Osteoblast (primary cell): ENCODE measurements around the gene CLDN14. TPM values are rescaled to one million over a fixed set of nuclear protein-coding genes. Genes with fewer than 3 reads are reported as not detected.

Experiments used
- DNase-seq: peaks from one replicate; pipeline ENCODE4 v3.0.0; 2011; ENCODE audit warnings: low spot score, mixed read lengths; ENCODE audit not compliant: insufficient read length; ENCODE audit errors: missing footprints
- H2AFZ ChIP-seq: 2 replicates; pipeline ENCODE4 v1.6.0; 2011; ENCODE audit warnings: mild to moderate bottlenecking, low read length
- H3K27ac ChIP-seq: 2 replicates; pipeline ENCODE4 v1.5.1; 2011; ENCODE audit warnings: mild to moderate bottlenecking, low read depth, low read length, moderate library complexity
- H3K27me3 ChIP-seq: 2 replicates; pipeline ENCODE4 v1.6.0; 2012; ENCODE audit warnings: mild to moderate bottlenecking, control low read depth, inconsistent platforms, low read length, moderate library complexity; ENCODE audit not compliant: insufficient read depth
- H3K36me3 ChIP-seq: 2 replicates; pipeline ENCODE4 v1.5.1; 2011; ENCODE audit warnings: mild to moderate bottlenecking, low read length, control low read depth, moderate library complexity; ENCODE audit not compliant: insufficient read depth
- H3K4me1 ChIP-seq: 2 replicates; pipeline ENCODE4 v1.5.1; 2011; ENCODE audit warnings: mild to moderate bottlenecking, low read length, control low read depth, moderate library complexity; ENCODE audit not compliant: insufficient read depth
- H3K4me2 ChIP-seq: 2 replicates; pipeline ENCODE4 v1.6.0; 2011; ENCODE audit warnings: mild to moderate bottlenecking, low read length; ENCODE audit not compliant: insufficient read depth
- H3K4me3 ChIP-seq: fragments of 200-600 bp; sonication (generic); 3 replicates; pipeline ENCODE4 v1.5.1; 2012; ENCODE audit warnings: mild to moderate bottlenecking, low read length, inconsistent platforms; ENCODE audit not compliant: insufficient read depth
- H3K79me2 ChIP-seq: 2 replicates; pipeline ENCODE4 v1.6.0; 2012; ENCODE audit warnings: mild to moderate bottlenecking, low read length, control low read depth, inconsistent platforms; ENCODE audit not compliant: insufficient read depth
- H3K9me3 ChIP-seq: 2 replicates; pipeline ENCODE4 v1.5.1; 2011; ENCODE audit warnings: low read depth, low read length, control low read depth
- H4K20me1 ChIP-seq: 2 replicates; pipeline ENCODE4 v1.6.0; 2012; ENCODE audit warnings: mild to moderate bottlenecking, low read length, control low read depth; ENCODE audit not compliant: insufficient read depth
- CTCF ChIP-seq: IDR thresholded peaks from 2 replicates; pipeline ENCODE4 v1.5.1; 2011; ENCODE audit warnings: mild to moderate bottlenecking, low read depth, low read length, moderate library complexity; ENCODE audit errors: extremely low read depth
- total RNA-seq: library from RNA; depleted of rRNA; stranded (reverse); fragments of >200 nt; gene quantifications from 2 replicates; pipeline ENCODE4 v1.2.3, GENCODE V29; 2012

The CLDN14 gene
- total RNA-seq, 1 donor: 0.36 TPM

- Histone ChIP-seq H3K27me3 (no peaks in the 10 kb centered on the region), H3K36me3 (no peaks in the 10 kb centered on the region), H3K4me2 (no peak overlapping the region), H3K4me3 (no peak overlapping the region), H3K27ac (peak overlapping the region; percentile 47), H3K9me3 (no peaks in the 10 kb centered on the region), H2AFZ (no peak overlapping the region), H3K4me1 (peaks cover 10% of the 10 kb centered on the region), H4K20me1 (no peaks in the 10 kb centered on the region), H3K79me2 (no peaks in the 10 kb centered on the region)
- no peak for DNase-seq
- no peak for TF ChIP-seq CTCF
Observed at GRCh38 chr21:36466061-36466511, 13.8 kb downstream of the CLDN14 start.

GRCh38 chr21:36465478-36465877, 14.4 kb downstream of the CLDN14 start:
- H2AFZ ChIP-seq: no peak overlapping the region
- no peaks in the 10 kb centered on the region for H3K9me3 ChIP-seq
- TF ChIP-seq CTCF: no peak
- H3K4me2 ChIP-seq: no peak overlapping the region
- H3K27ac ChIP-seq: peak overlapping the region; percentile 47
- no peak for DNase-seq
- no peak overlapping the region for H3K4me3 ChIP-seq
- no peaks in the 10 kb centered on the region for H3K79me2 ChIP-seq
- no peaks in the 10 kb centered on the region for H3K36me3 ChIP-seq
- no peaks in the 10 kb centered on the region for H3K27me3 ChIP-seq
- no peaks in the 10 kb centered on the region for H4K20me1 ChIP-seq
- H3K4me1 ChIP-seq: peaks cover 7% of the 10 kb centered on the region

- no peaks in the 10 kb centered on the region for H3K9me3 ChIP-seq
- no peak for DNase-seq
- no peak overlapping the region for H3K4me2 ChIP-seq
- H3K4me3 ChIP-seq: no peak overlapping the region
- peak overlapping the region; percentile 27 for H3K27ac ChIP-seq
- H3K27me3 ChIP-seq: no peaks in the 10 kb centered on the region
- no peak for TF ChIP-seq CTCF
- peaks cover 13% of the 10 kb centered on the region for H3K4me1 ChIP-seq
- no peaks in the 10 kb centered on the region for H3K79me2 ChIP-seq
- H3K36me3 ChIP-seq: no peaks in the 10 kb centered on the region
- no peak overlapping the region for H2AFZ ChIP-seq
- no peaks in the 10 kb centered on the region for H4K20me1 ChIP-seq
Observed at GRCh38 chr21:36464590-36464989, 15.3 kb downstream of the CLDN14 start.

GRCh38 chr21:36463991-36464390, 15.9 kb downstream of the CLDN14 start:
- no peaks in the 10 kb centered on the region for H3K79me2 ChIP-seq
- no peak overlapping the region for H3K4me2 ChIP-seq
- no peaks in the 10 kb centered on the region for H4K20me1 ChIP-seq
- no peak overlapping the region for H3K27ac ChIP-seq
- no peaks in the 10 kb centered on the region for H3K27me3 ChIP-seq
- H3K9me3 ChIP-seq: no peaks in the 10 kb centered on the region
- H2AFZ ChIP-seq: no peak overlapping the region
- TF ChIP-seq CTCF: no peak
- no peak for DNase-seq
- no peaks in the 10 kb centered on the region for H3K36me3 ChIP-seq
- H3K4me3 ChIP-seq: no peak overlapping the region
- H3K4me1 ChIP-seq: peaks cover 14% of the 10 kb centered on the region
